ENCODE results near the gene FANCE. TPM values are rescaled to one million over a fixed set of nuclear protein-coding genes. Genes with fewer than 3 reads are reported as not detected.

Gene FANCE
- total RNA-seq, 2 experiments from 2014 or later = 11.7 to 13.0 TPM

DNA sequence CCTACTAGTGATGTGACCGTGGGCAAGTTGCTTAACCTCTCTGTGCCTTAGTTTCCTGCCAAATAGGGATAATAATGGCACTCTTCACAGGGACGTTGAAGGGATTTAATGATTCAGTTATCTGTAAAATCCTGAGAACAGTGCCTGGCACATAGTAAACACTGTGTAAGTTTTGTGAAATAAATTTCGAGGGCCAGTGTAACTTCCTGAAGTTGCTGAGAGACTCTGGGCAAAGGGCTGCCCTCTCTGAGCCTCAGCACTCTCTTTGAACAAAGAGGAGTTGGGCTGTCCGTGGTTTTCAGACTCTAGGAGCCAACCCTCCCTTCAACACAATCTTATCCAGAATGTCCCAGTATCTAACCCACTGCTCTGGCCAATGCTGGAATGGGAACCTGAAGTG, 47.2 kb downstream of the FANCE start:
- H3K27me3 Mint-ChIP-seq = peaks cover 43% of the 10 kb centered on the region
- H3K27ac Mint-ChIP-seq = no peak overlapping the region
- peaks cover 16% of the 10 kb centered on the region for H3K4me1 Mint-ChIP-seq
- no peak overlapping the region for H3K4me3 Mint-ChIP-seq
- H3K9me3 Mint-ChIP-seq = no peaks in the 10 kb centered on the region
- ChIA-PET CTCF (no interaction called here), POLR2A (no interaction called here)
- DNase-seq = no peak
- no peaks in the 10 kb centered on the region for H3K36me3 Mint-ChIP-seq (ENCODE audit: low read depth)

DNA sequence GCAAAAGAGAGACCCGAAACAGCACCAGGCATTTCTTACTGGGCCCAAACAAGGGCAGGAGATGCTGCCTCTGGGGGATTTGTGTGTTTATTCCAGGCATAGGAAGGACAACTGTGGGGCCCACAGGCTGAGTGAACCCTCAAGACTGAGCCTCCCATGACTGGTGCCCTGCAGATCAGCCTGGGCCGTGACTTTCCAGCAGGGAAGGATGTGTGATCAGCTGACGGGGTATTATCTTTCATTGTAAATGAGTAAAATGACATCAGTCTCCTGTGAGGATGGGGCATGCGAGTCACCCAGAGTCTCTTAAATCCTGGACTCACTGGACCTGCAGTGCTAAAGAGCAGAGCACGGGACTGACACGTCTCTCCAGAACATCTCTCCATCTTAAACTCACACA, 48.6 kb downstream of the FANCE start:
- DNase-seq = no peak
- H3K27ac Mint-ChIP-seq = no peak overlapping the region
- no peaks in the 10 kb centered on the region for H3K36me3 Mint-ChIP-seq (ENCODE audit: low read depth)
- peaks cover 40% of the 10 kb centered on the region for H3K27me3 Mint-ChIP-seq
- no peak overlapping the region for H3K4me3 Mint-ChIP-seq
- POLR2A ChIA-PET = no interaction called here
- H3K4me1 Mint-ChIP-seq = peaks cover 8% of the 10 kb centered on the region
- CTCF ChIA-PET = interaction anchor here (0.6 kb wide), 1 partner anchor 478 kb away, joined by 3 read pairs; no protein-coding TSS in a partner anchor
- no peaks in the 10 kb centered on the region for H3K9me3 Mint-ChIP-seq

DNA sequence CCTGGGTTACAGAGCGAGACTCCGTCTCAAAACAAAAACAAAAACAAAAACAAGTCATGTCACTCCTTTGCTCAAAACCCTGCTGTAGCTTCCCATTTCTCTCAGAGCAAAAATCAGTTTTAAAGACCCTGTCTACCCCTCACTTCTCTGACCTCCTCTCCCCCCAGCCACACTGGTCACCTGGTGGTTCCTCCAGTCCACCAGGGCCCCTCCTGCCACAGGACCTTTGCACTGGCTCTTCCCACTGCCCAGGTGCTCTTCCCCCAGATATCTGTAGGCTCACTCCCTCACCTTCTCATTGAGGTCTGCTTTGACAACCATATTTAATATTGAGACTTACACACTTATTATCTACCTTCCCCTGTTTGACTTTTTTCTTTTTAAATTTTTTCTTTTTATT, 49.6 kb downstream of the FANCE start:
- no peak overlapping the region for H3K27ac Mint-ChIP-seq
- peaks cover 38% of the 10 kb centered on the region for H3K27me3 Mint-ChIP-seq
- no peak for DNase-seq
- POLR2A ChIA-PET = no interaction called here
- CTCF ChIA-PET = interaction anchor here (0.6 kb wide), 1 partner anchor 150 kb away, joined by 3 read pairs; no protein-coding TSS in a partner anchor
- H3K4me1 Mint-ChIP-seq = peaks cover 8% of the 10 kb centered on the region
- no peaks in the 10 kb centered on the region for H3K36me3 Mint-ChIP-seq (ENCODE audit: low read depth)
- H3K4me3 Mint-ChIP-seq = no peak overlapping the region
- no peaks in the 10 kb centered on the region for H3K9me3 Mint-ChIP-seq

DNA sequence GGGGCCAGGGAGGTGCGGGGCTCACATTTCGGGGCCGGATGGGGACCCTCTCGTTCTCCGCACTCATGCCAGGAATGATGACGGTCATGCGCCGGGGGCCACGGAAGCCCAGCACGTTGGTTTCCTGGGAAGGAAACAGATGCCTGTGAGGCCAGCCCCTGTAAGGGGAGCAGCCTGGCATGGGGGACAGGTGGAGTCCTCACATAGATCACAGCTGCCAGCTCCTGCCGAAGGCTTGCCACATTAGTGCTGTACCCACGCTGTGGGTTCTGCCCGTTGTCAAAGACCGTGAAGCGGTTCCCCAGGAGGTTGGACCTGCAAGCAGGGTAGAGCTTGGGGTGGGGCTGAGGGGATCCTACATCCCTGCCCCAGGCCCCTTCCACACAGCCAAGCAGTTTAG, 51.4 kb downstream of the FANCE start:
- no peak overlapping the region for H3K27ac Mint-ChIP-seq
- no peaks in the 10 kb centered on the region for H3K36me3 Mint-ChIP-seq (ENCODE audit: low read depth)
- peaks cover 38% of the 10 kb centered on the region for H3K27me3 Mint-ChIP-seq
- ChIA-PET POLR2A (no interaction called here), CTCF (interaction anchor here (1.3 to 1.4 kb wide), 2 partner anchors 20 to 234 kb away, joined by 4 read pairs; partner anchors contain the start of gene ARMC12)
- H3K4me3 Mint-ChIP-seq = no peak overlapping the region
- H3K4me1 Mint-ChIP-seq = peaks cover 3% of the 10 kb centered on the region
- H3K9me3 Mint-ChIP-seq = no peaks in the 10 kb centered on the region
- DNase-seq = no peak

DNA sequence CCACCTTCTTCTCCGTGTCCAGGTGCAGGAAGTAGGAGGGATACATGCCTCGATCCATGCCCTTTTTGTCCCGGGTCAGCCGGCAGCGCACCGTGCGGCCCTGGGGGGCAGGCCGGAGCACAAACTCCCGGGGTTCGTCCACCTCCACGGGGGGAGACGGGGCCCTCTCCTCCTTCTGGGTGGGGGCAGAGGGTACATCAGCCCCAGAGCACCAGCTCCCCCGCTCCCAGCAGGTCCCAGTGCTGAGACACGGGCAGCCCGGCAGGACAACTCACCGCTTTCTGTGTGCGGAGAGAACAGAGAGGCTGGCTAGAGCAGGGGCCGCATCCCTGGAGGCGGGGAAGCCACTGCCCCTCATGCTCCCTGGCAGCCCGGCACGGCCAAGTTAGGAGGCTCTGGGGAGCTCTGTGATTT, 53.9 kb downstream of the FANCE start:
- no peak overlapping the region for H3K4me3 Mint-ChIP-seq
- no peak overlapping the region for H3K27ac Mint-ChIP-seq
- CTCF ChIA-PET = interaction anchor here (0.6 to 1.8 kb wide), 2 partner anchors 11 to 12 kb away, joined by 3 to 5 read pairs; no protein-coding TSS in a partner anchor
- no peaks in the 10 kb centered on the region for H3K9me3 Mint-ChIP-seq
- peaks cover 32% of the 10 kb centered on the region for H3K27me3 Mint-ChIP-seq
- POLR2A ChIA-PET = no interaction called here
- no peak for DNase-seq
- no peaks in the 10 kb centered on the region for H3K36me3 Mint-ChIP-seq (ENCODE audit: low read depth)
- peaks cover 2% of the 10 kb centered on the region for H3K4me1 Mint-ChIP-seq

DNA sequence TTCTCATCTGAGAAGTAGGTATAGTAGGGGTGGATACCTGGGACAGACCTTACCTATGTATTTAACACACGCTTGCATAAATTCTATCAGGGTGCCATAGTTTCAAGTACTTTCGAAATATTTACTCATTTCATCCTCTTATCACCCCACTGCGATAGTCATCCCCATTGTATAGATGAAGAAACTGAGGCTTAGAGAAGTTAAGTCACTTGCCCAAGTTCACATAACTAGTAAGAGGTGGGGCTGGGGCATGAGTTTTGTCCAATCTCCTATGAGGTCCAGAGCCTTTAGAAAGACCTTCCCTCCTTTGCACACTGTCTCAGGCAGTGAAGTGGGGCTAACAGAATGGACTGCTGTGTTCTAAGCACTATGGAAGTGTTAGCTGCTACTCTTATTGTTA, 54.4 kb downstream of the FANCE start:
- no peaks in the 10 kb centered on the region for H3K9me3 Mint-ChIP-seq
- CTCF ChIA-PET = interaction anchor here (0.9 to 1.8 kb wide), 2 partner anchors 12 to 77 kb away, joined by 3 to 5 read pairs; no protein-coding TSS in a partner anchor
- POLR2A ChIA-PET = no interaction called here
- H3K36me3 Mint-ChIP-seq (ENCODE audit: low read depth) = no peaks in the 10 kb centered on the region
- no peak for DNase-seq
- H3K4me1 Mint-ChIP-seq = peaks cover 2% of the 10 kb centered on the region
- H3K4me3 Mint-ChIP-seq = no peak overlapping the region
- H3K27me3 Mint-ChIP-seq = peaks cover 37% of the 10 kb centered on the region
- no peak overlapping the region for H3K27ac Mint-ChIP-seq

DNA sequence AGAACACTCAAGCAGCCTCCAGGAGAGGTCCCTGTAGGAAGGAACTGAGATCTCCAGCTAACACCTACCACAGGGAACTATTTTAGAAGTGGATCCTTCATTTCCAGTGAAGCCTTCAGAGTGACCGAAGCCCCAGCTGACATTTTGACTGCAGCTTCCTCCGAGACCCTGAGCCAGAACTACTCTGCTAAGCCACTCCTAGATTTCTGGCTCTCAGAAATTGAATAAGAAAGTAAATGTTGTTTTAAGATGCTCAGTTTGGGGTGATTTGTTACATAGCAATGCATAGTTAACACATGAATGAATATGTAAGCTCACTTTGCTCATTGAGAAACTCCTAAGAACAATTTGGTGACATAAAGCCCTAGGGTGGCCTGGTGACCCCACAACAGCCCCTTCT, 55.1 kb downstream of the FANCE start:
- CTCF ChIA-PET = interaction anchor here (0.6 to 0.9 kb wide), 2 partner anchors 62 to 77 kb away, joined by 3 to 5 read pairs; no protein-coding TSS in a partner anchor
- POLR2A ChIA-PET = no interaction called here
- Mint-ChIP-seq H3K36me3 (ENCODE audit: low read depth) (no peaks in the 10 kb centered on the region), H3K4me3 (no peak overlapping the region), H3K4me1 (peaks cover 2% of the 10 kb centered on the region), H3K9me3 (no peaks in the 10 kb centered on the region), H3K27me3 (peaks cover 36% of the 10 kb centered on the region), H3K27ac (no peak overlapping the region)
- no peak for DNase-seq

DNA sequence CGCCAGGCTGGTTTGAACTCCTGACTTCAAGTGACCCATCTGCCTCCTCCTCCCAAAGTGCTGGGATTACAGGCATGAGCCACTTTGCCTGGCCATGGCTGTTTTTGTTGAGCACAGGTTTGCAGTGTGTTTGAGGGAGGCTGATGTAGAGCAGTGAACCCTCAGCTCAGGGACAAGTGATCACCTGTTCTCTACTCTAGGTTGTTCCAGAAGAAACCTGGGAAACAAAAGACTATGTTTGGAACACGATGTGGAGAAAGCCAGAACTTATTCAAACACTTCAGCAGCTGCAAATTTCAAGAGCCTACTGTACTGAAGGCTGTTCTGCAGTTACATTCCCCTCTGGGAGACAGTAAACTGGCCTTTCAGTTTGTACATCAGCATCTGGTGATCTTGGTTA, 55.9 kb downstream of the FANCE start:
- Mint-ChIP-seq H3K27ac (no peak overlapping the region), H3K4me1 (peaks cover 2% of the 10 kb centered on the region), H3K9me3 (no peaks in the 10 kb centered on the region), H3K27me3 (peaks cover 39% of the 10 kb centered on the region), H3K36me3 (ENCODE audit: low read depth) (no peaks in the 10 kb centered on the region), H3K4me3 (no peak overlapping the region)
- no peak for DNase-seq
- ChIA-PET CTCF (interaction anchor here (0.6 to 0.9 kb wide), 3 partner anchors 39 to 520 kb away, joined by 3 read pairs; partner anchors contain the start of gene MAPK14), POLR2A (no interaction called here)

DNA sequence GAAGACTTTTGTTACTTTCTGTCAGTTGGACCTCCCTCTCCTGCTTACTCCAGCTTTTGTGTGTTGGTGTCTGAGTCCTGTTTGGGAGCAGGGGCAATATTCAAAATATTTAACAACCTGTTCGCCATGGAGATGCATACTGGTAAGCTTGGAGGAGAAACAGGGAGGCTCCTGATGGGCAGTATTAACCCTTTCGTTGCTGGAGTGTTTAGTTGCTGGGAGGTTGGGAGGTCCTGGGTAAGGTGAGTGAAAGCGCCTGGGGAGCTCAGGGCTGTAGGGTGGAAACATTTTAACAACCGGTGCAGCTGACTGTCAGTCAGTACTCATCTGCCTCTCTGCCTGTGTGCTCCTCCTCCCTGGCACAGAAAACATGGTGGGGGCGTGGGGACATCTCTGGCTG, 56.4 kb downstream of the FANCE start:
- POLR2A ChIA-PET = no interaction called here
- peaks cover 34% of the 10 kb centered on the region for H3K27me3 Mint-ChIP-seq
- no peaks in the 10 kb centered on the region for H3K9me3 Mint-ChIP-seq
- H3K4me1 Mint-ChIP-seq = no peaks in the 10 kb centered on the region
- no peak overlapping the region for H3K27ac Mint-ChIP-seq
- CTCF ChIA-PET = interaction anchor here (0.9 to 1.0 kb wide), 2 partner anchors 14 to 40 kb away, joined by 3 read pairs; no protein-coding TSS in a partner anchor
- no peak overlapping the region for H3K4me3 Mint-ChIP-seq
- DNase-seq = no peak
- no peaks in the 10 kb centered on the region for H3K36me3 Mint-ChIP-seq (ENCODE audit: low read depth)

DNA sequence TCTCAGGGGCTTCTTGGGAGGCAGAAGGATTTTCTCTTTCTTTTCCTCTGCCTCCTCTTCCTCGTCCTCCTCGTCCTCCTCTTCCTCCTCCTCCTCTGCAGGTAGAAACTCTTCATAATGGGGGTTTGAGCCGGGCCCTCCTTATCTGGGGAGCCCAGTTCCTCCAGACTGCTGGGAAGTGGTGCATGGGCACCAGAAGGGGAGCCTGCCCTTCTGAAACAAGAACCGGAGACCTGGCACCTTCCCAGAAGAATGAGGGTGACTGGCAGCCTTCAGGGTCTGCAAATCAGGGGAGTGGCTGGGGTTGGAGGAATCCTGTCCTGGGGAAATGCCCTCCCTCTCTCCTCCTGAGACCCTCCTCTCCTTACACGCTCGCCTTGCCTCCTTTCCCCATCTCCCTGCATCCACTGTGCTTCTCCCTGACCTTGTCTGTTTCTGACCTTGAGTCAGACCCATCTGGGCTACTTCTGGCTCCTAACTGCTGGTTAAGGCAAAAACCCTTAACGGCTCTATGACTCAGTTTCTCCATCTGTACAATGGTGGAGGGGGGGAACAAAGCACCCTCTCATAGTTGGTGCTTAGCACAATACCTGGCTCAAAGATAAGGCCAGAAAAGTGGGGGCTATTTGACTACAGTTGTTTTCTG, 58.9 kb downstream of the FANCE start:
- DNase-seq = no peak
- Mint-ChIP-seq H3K27me3 (peaks cover 36% of the 10 kb centered on the region), H3K4me1 (no peaks in the 10 kb centered on the region), H3K4me3 (no peak overlapping the region), H3K27ac (no peak overlapping the region), H3K36me3 (ENCODE audit: low read depth) (no peaks in the 10 kb centered on the region), H3K9me3 (no peaks in the 10 kb centered on the region)
- ChIA-PET POLR2A (no interaction called here), CTCF (interaction anchor here (1.2 to 2.1 kb wide), 2 partner anchors 12 to 310 kb away, joined by 3 to 6 read pairs; no protein-coding TSS in a partner anchor)

DNA sequence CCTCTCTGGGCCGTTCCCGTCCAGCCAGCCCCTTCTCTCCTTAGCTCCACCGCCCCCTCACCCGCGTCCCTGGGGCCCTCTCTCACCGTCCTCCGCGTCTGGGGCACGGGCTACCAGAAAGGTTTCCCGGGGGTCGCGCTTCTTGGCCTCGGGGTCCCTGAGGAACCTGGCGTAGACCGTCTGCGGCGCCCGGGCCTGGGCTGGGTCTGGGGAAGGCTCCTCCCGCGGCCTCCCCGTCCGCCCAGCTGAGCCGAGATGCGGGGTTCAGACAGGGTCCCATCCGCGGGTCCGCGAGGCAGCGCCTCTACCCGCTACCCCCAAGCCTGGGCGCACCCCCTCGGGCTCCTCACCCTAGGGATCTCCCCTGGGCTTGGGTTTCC, 59.4 kb downstream of the FANCE start:
- Mint-ChIP-seq H3K4me1 (peaks cover under 1% of the 10 kb centered on the region), H3K27me3 (peaks cover 36% of the 10 kb centered on the region), H3K4me3 (no peak overlapping the region), H3K27ac (no peak overlapping the region), H3K9me3 (no peaks in the 10 kb centered on the region), H3K36me3 (ENCODE audit: low read depth) (no peaks in the 10 kb centered on the region)
- DNase-seq = no peak
- CTCF ChIA-PET = interaction anchor here (1.2 to 2.1 kb wide), 2 partner anchors 11 to 309 kb away, joined by 3 to 6 read pairs; no protein-coding TSS in a partner anchor
- POLR2A ChIA-PET = no interaction called here

DNA sequence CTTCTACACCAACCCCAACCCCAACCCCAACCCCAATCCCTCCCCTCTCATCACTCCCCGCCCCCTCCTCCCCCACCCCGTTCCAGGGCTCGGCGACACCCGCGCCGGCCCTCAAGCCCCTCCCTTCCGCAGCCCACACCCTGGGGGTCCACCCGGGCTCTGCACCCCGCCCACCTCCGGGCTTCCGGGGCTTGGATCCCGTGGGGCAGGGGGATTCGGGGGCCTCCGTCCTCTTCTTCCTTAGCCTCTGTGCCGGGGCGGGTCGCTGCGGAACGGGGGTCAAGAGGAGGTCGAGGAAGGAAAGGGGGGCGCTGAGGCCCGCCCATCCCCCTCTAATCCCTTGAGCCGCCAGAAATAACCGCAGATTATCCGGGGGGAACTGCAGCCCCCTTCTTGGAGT, 59.9 kb downstream of the FANCE start:
- POLR2A ChIA-PET = no interaction called here
- H3K36me3 Mint-ChIP-seq (ENCODE audit: low read depth) = no peaks in the 10 kb centered on the region
- peaks cover 36% of the 10 kb centered on the region for H3K27me3 Mint-ChIP-seq
- H3K4me1 Mint-ChIP-seq = peaks cover 3% of the 10 kb centered on the region
- no peak overlapping the region for H3K4me3 Mint-ChIP-seq
- no peak for DNase-seq
- no peak overlapping the region for H3K27ac Mint-ChIP-seq
- CTCF ChIA-PET = interaction anchor here (1.2 to 2.1 kb wide), 2 partner anchors 11 to 309 kb away, joined by 3 to 6 read pairs; no protein-coding TSS in a partner anchor
- no peaks in the 10 kb centered on the region for H3K9me3 Mint-ChIP-seq

DNA sequence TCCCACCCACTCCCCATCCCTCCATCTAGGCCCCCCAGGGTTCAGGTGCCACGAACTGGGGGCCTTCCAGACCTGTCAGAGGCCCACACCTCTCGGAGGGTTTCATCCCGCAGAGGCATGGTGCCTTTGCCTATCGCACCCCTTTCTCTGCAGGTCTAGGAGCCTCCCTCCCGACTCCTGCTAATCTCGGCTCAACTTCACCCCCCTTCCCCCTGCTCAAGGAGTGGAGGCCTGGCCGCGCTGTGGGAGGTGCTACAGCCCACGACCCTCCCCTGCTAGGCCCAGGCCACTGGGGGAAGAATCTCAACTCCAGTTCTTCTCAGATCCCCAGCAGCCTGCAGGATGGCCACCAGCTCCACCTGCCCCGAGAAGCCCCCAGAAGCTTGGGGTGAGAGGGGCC, 60.6 kb downstream of the FANCE start, which contains the start of gene TULP1:
Gene TULP1 (minus strand): TSS at position 157 of the 400 bp plus-strand sequence. CDS start 38 bp downstream, at position 119.
- Mint-ChIP-seq H3K4me3 (no peak within 1 kb of the TSS), H3K27me3 (peaks cover 36% of the 10 kb centered on the region), H3K4me1 (peaks cover 3% of the 10 kb centered on the region), H3K36me3 (ENCODE audit: low read depth) (no peaks in the 10 kb centered on the region), H3K9me3 (no peaks in the 10 kb centered on the region), H3K27ac (no peak within 1 kb of the TSS)
- POLR2A ChIA-PET = no interaction called here
- CTCF ChIA-PET = interaction anchor here (0.9 kb wide), 1 partner anchor 15 kb away, joined by 4 read pairs; no protein-coding TSS in a partner anchor
- no peak for DNase-seq
